ENCODE measurements around the gene PARD3B.

Gene PARD3B

DNA sequence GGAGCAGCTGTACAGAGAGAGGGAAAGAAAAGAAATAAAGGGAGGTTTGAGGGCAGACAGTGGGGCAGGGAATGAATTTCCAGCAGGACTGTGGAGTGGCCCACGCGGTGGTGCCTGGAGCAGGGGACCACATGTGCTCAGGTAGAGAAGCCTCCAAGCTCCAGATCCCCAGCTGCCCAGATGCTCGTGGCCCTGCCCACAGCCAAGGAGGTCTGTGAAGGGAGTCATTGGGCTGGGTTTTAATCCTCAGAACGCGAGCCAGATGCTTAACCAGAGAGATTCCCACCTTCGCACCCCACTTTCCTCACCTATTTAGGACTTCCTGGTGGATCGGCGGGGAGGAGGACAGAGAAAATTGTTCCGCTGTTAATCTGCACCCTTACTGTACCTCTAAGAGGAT, 369.4 kb downstream of the PARD3B start:
- no peak overlapping the region for H3K27ac ChIP-seq (ENCODE audit: low read depth, low read length)
- H3K4me1 ChIP-seq (ENCODE audit: control insufficient read depth, insufficient read depth, low read length) = no peaks in the 10 kb centered on the region
- H3K9me3 ChIP-seq (ENCODE audit: control insufficient read depth, insufficient read depth, low read length) = no peaks in the 10 kb centered on the region
- no peaks in the 10 kb centered on the region for H3K27me3 ChIP-seq (ENCODE audit: control insufficient read depth, insufficient read depth, low read length)
- H3K9ac ChIP-seq (ENCODE audit: low read depth, low read length) = no peak overlapping the region
- no peak overlapping the region for H3K4me3 ChIP-seq (ENCODE audit: low read depth, low read length)
- no peaks in the 10 kb centered on the region for H3K36me3 ChIP-seq (ENCODE audit: control insufficient read depth, insufficient read depth, low read length)

DNA sequence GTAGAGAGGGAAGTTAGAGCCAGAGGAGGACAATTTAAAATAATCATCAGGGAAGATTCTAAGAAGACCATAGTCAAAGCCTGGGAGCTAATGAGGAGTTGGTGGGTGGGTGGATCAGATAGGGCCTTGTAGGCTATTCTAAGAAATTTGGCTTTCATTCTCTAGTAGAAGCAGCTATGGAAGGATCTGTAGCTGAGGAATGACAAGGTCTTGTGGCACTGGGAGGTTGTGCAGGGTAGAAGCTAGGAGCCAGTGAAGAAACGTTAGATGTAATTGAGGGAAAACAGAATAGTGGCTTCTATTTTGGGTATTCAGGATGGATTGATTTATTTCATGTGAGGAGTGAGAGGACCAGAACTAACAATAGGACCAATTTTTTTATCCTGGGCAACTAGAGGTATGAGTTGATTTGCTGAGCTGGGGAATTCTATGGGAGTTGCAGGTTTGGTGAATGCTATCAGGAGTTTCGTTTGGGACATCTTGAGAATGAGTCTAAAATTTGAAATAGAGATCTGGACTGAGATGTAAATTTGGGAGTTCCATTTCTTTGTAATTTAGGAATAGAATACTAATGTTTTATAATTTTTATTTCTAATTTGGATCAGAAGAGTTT, 371.9 kb downstream of the PARD3B start:
- no peak overlapping the region for H3K4me3 ChIP-seq (ENCODE audit: low read depth, low read length)

DNA sequence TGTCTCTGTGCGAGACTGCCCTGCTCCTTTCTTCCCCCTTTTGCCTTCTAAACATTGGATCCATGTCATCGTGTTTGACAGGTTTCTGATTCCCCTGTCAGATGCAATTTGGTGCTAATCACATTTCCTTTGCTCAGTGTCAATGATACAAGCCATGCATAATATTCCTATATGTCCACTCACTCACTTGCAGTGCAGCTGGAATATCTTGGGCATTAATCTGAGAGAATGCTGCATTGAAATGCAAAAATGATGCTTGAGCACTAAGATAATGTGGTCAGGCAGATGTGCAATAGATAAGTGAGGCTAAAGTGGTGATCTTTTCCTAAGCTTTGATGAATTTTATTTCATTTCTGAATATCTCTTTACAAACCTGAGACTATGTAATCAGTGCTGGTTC, 375.5 kb downstream of the PARD3B start:
- H3K4me1 ChIP-seq (ENCODE audit: control insufficient read depth, insufficient read depth, low read length) = peaks cover 4% of the 10 kb centered on the region; the same call in 1 of the 2 replicates
- no peaks in the 10 kb centered on the region for H3K9me3 ChIP-seq (ENCODE audit: control insufficient read depth, insufficient read depth, low read length)
- H3K27me3 ChIP-seq (ENCODE audit: control insufficient read depth, insufficient read depth, low read length) = no peaks in the 10 kb centered on the region
- H3K9ac ChIP-seq (ENCODE audit: low read depth, low read length) = no peak overlapping the region
- H3K4me3 ChIP-seq (ENCODE audit: low read depth, low read length) = no peak overlapping the region
- no peak overlapping the region for H3K27ac ChIP-seq (ENCODE audit: low read depth, low read length)
- H3K36me3 ChIP-seq (ENCODE audit: control insufficient read depth, insufficient read depth, low read length) = no peaks in the 10 kb centered on the region

More for the DNA sequence above, 371.9 kb downstream of the PARD3B start:
- Histone ChIP-seq H3K9ac (ENCODE audit: low read depth, low read length) (no peak overlapping the region), H3K27me3 (ENCODE audit: control insufficient read depth, insufficient read depth, low read length) (no peaks in the 10 kb centered on the region), H3K36me3 (ENCODE audit: control insufficient read depth, insufficient read depth, low read length) (no peaks in the 10 kb centered on the region), H3K9me3 (ENCODE audit: control insufficient read depth, insufficient read depth, low read length) (no peaks in the 10 kb centered on the region), H3K4me1 (ENCODE audit: control insufficient read depth, insufficient read depth, low read length) (peaks cover 4% of the 10 kb centered on the region; the same call in 1 of the 2 replicates), H3K27ac (ENCODE audit: low read depth, low read length) (no peak overlapping the region)

DNA sequence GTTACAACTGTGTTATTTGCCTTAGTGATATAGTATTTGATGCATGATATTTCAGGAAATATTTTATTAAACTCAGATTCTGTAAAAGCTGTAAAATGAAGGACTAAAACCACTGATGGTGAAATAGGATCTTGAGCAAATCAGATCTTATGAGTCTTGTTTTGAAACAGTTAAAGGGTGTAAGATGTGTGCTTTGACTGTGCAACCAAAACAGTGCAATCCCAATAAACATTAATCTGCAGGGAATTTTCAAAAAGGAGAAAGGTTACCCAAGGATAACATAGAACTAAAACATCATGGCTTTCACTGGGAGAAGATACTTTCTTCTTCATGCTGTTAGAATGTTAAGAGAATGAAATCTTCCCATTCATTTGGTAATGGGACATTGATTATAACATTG, 378.7 kb downstream of the PARD3B start:
- H3K27me3 ChIP-seq (ENCODE audit: control insufficient read depth, insufficient read depth, low read length) = no peaks in the 10 kb centered on the region
- H3K9me3 ChIP-seq (ENCODE audit: control insufficient read depth, insufficient read depth, low read length) = no peaks in the 10 kb centered on the region
- no peak overlapping the region for H3K4me3 ChIP-seq (ENCODE audit: low read depth, low read length)
- no peak overlapping the region for H3K9ac ChIP-seq (ENCODE audit: low read depth, low read length)
- no peaks in the 10 kb centered on the region for H3K36me3 ChIP-seq (ENCODE audit: control insufficient read depth, insufficient read depth, low read length)
- peaks cover 4% of the 10 kb centered on the region; the same call in 1 of the 2 replicates for H3K4me1 ChIP-seq (ENCODE audit: control insufficient read depth, insufficient read depth, low read length)
- H3K27ac ChIP-seq (ENCODE audit: low read depth, low read length) = no peak overlapping the region

DNA sequence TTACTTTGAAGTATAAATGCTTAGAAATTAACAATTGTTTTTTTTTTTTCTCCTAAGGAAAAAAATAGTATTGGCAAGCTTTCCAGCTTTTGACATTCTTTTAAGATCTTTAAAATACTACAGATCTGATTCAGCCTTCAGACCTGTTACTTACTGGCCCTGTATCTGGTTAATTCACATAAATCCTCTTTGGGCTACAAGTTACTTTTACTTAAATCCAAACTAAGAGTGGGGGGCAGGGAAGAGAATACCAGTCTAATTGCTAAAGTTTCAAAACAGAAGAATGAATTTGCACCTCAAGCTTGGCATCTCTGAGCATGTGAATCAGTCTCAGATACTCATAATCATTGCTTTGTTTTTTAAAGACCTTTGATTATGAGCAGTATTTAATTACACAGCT, 386.3 kb downstream of the PARD3B start:
- Histone ChIP-seq H3K4me3 (ENCODE audit: low read depth, low read length) (no peak overlapping the region), H3K9ac (ENCODE audit: low read depth, low read length) (no peak overlapping the region)

DNA sequence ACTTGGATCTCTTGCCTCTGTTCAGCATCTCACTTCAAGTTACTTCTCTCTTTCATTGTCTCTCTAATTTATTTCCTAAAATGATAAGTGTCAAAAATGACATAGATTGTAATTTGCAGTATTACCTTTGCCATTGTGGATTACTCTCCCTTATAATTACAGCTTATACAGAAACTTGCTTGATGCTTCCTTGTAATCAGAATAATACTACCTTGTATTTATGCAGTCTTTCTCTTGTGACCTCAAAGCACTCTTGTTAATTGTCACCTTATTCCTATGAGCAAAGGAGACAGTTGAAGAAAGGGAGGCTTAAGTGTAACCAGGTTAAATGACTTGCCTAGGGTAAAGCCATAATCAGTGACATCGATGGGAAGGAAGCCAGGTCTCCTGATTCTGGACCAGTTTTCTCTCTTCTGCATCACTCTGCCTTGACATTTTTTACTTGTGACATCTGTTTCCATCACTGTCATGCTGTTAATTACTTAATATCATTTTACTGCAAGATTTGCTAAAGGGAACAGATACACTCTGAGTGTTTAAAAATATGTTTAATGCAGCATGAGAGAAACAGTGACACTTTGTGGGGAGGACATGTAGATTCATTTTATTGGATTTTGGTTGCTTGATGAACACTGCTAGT, 388.6 kb downstream of the PARD3B start:
- H3K9me3 ChIP-seq (ENCODE audit: control insufficient read depth, insufficient read depth, low read length) = no peaks in the 10 kb centered on the region
- no peak overlapping the region for H3K4me3 ChIP-seq (ENCODE audit: low read depth, low read length)
- no peaks in the 10 kb centered on the region for H3K4me1 ChIP-seq (ENCODE audit: control insufficient read depth, insufficient read depth, low read length)
- H3K27me3 ChIP-seq (ENCODE audit: control insufficient read depth, insufficient read depth, low read length) = no peaks in the 10 kb centered on the region
- H3K36me3 ChIP-seq (ENCODE audit: control insufficient read depth, insufficient read depth, low read length) = no peaks in the 10 kb centered on the region
- H3K9ac ChIP-seq (ENCODE audit: low read depth, low read length) = no peak overlapping the region
- no peak overlapping the region for H3K27ac ChIP-seq (ENCODE audit: low read depth, low read length)

More for the DNA sequence above, 386.3 kb downstream of the PARD3B start:
- no peaks in the 10 kb centered on the region for H3K4me1 ChIP-seq (ENCODE audit: control insufficient read depth, insufficient read depth, low read length)
- no peaks in the 10 kb centered on the region for H3K27me3 ChIP-seq (ENCODE audit: control insufficient read depth, insufficient read depth, low read length)
- no peaks in the 10 kb centered on the region for H3K9me3 ChIP-seq (ENCODE audit: control insufficient read depth, insufficient read depth, low read length)
- no peaks in the 10 kb centered on the region for H3K36me3 ChIP-seq (ENCODE audit: control insufficient read depth, insufficient read depth, low read length)
- H3K27ac ChIP-seq (ENCODE audit: low read depth, low read length) = no peak overlapping the region

DNA sequence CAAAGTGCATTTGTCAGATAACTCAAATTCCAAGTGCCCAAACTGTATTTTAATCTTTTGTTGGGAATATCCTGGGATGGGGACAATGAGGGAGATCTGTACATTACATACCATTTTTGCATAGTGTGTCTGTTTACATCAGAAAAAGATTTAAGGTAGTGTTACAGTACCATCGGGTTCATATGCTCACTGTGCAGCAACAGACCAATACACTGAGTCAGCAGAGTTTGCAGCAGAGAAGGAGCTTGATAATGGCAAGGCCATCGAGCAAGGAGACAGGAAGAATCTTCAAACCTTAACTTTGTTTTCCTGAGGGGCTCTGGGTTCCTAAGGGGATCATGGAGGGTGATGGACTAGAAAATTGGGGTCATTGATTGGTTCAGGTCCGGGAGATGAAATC, 399.7 kb downstream of the PARD3B start:
- no peaks in the 10 kb centered on the region for H3K4me1 ChIP-seq (ENCODE audit: control insufficient read depth, insufficient read depth, low read length)
- H3K27ac ChIP-seq (ENCODE audit: low read depth, low read length) = no peak overlapping the region
- H3K4me3 ChIP-seq (ENCODE audit: low read depth, low read length) = no peak overlapping the region
- no peaks in the 10 kb centered on the region for H3K36me3 ChIP-seq (ENCODE audit: control insufficient read depth, insufficient read depth, low read length)
- no peaks in the 10 kb centered on the region for H3K27me3 ChIP-seq (ENCODE audit: control insufficient read depth, insufficient read depth, low read length)
- H3K9ac ChIP-seq (ENCODE audit: low read depth, low read length) = no peak overlapping the region
- H3K9me3 ChIP-seq (ENCODE audit: control insufficient read depth, insufficient read depth, low read length) = no peaks in the 10 kb centered on the region

DNA sequence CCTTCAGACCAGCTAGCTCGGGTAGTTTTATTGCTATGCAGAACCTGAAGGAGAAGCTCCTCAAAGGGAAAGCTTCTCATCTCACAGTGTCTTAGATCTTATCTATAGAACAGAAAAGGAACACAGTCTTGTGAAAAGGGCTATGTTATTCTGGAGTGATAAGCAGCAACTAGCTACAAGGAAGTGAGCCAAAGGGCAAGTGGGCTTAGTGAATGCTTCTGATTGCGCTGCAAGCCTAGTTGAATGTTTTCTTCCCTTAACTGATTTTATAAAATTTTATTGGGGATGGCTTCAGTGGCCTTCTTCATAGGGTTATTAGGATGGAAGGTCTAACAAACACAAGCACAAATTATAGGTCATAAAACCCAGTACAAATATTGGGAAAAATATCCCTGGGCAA, 400.1 kb downstream of the PARD3B start:
- no peak overlapping the region for H3K4me3 ChIP-seq (ENCODE audit: low read depth, low read length)
- H3K27ac ChIP-seq (ENCODE audit: low read depth, low read length) = no peak overlapping the region
- no peak overlapping the region for H3K9ac ChIP-seq (ENCODE audit: low read depth, low read length)
- H3K4me1 ChIP-seq (ENCODE audit: control insufficient read depth, insufficient read depth, low read length) = no peaks in the 10 kb centered on the region
- no peaks in the 10 kb centered on the region for H3K36me3 ChIP-seq (ENCODE audit: control insufficient read depth, insufficient read depth, low read length)
- no peaks in the 10 kb centered on the region for H3K9me3 ChIP-seq (ENCODE audit: control insufficient read depth, insufficient read depth, low read length)
- H3K27me3 ChIP-seq (ENCODE audit: control insufficient read depth, insufficient read depth, low read length) = no peaks in the 10 kb centered on the region

DNA sequence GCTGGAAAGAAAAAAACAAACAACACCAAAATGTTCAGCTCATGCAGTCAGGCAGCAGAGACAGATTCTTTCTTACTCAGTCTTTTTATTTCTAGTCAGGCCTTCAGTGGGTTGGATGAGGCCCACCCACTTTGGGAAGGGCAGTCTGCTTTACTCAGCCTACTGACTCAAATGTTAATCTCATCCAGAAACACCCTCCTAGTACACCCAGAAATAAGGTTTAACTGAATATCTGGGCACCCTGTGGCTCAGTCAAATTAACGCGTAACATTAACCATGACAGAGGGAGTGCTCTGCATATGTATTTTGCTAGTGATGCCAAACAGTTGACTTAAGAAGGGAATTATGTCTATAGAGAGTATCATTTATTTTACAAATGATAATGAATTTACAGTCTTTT, 401.6 kb downstream of the PARD3B start:
- H3K36me3 ChIP-seq (ENCODE audit: control insufficient read depth, insufficient read depth, low read length) = no peaks in the 10 kb centered on the region
- no peak overlapping the region for H3K27ac ChIP-seq (ENCODE audit: low read depth, low read length)

DNA sequence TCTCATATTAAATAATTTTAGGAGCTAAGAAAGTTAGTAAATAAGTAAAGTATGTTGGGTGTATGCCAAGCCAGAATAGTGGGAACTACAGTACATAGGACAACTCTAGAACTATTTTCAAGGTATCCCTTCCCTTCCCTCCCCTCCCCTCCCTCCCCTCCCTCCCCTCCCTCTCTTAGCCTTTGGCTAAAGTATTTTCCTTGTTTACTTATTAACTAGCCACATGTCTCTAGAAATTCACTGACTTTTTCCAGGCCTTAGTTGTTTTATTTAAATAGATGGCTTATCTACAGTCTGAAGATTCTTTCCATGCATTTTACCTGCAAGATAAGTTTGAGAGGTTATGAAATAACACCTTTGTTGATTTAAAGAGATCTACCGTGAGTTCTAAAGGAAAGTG, 402.1 kb downstream of the PARD3B start:
- Histone ChIP-seq H3K27ac (ENCODE audit: low read depth, low read length) (no peak overlapping the region), H3K36me3 (ENCODE audit: control insufficient read depth, insufficient read depth, low read length) (no peaks in the 10 kb centered on the region), H3K27me3 (ENCODE audit: control insufficient read depth, insufficient read depth, low read length) (no peaks in the 10 kb centered on the region), H3K4me3 (ENCODE audit: low read depth, low read length) (no peak overlapping the region), H3K4me1 (ENCODE audit: control insufficient read depth, insufficient read depth, low read length) (no peaks in the 10 kb centered on the region), H3K9me3 (ENCODE audit: control insufficient read depth, insufficient read depth, low read length) (no peaks in the 10 kb centered on the region), H3K9ac (ENCODE audit: low read depth, low read length) (no peak overlapping the region)

More for the DNA sequence above, 401.6 kb downstream of the PARD3B start:
- no peak overlapping the region for H3K4me3 ChIP-seq (ENCODE audit: low read depth, low read length)
- H3K27me3 ChIP-seq (ENCODE audit: control insufficient read depth, insufficient read depth, low read length) = no peaks in the 10 kb centered on the region
- H3K9me3 ChIP-seq (ENCODE audit: control insufficient read depth, insufficient read depth, low read length) = no peaks in the 10 kb centered on the region
- H3K9ac ChIP-seq (ENCODE audit: low read depth, low read length) = no peak overlapping the region
- no peaks in the 10 kb centered on the region for H3K4me1 ChIP-seq (ENCODE audit: control insufficient read depth, insufficient read depth, low read length)

DNA sequence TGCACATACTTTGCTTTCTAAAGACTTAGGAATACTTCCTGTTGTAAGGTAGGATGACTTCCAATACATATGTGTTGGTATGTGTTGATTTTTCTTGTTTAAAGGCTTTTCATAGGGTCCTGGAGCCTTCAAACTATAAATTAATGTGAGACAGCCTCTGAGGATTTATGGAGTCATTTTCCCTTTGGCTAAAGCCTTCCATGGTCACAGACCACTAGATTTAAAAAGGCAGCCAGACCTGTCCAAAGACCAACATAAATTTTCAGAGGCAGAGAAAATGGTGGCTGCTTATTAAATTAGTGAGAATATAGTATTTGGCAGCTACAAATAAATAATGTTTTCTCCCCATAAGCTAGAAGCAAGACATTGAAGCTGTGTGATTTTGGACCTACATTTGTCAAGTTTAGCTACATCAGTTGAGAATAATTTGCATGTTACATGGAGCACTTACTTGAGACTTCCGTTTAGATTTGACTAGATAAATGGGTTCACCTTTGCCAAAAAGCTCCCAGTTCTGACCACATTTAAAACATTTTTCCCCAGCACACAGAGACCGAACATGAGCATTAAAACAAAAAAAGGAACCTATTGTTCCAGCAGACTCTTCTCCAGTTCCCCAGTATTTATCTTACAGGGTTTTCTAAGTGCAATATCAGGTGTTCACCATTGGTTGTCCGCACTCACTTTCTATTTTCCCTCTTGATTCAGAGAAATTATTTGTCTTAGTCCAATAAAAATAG, 402.9 kb downstream of the PARD3B start:
- Histone ChIP-seq H3K9me3 (ENCODE audit: control insufficient read depth, insufficient read depth, low read length) (no peaks in the 10 kb centered on the region), H3K27ac (ENCODE audit: low read depth, low read length) (no peak overlapping the region), H3K4me3 (ENCODE audit: low read depth, low read length) (no peak overlapping the region)

More for the DNA sequence above, 402.9 kb downstream of the PARD3B start:
- no peak overlapping the region for H3K9ac ChIP-seq (ENCODE audit: low read depth, low read length)
- no peaks in the 10 kb centered on the region for H3K36me3 ChIP-seq (ENCODE audit: control insufficient read depth, insufficient read depth, low read length)
- H3K27me3 ChIP-seq (ENCODE audit: control insufficient read depth, insufficient read depth, low read length) = no peaks in the 10 kb centered on the region
- H3K4me1 ChIP-seq (ENCODE audit: control insufficient read depth, insufficient read depth, low read length) = no peaks in the 10 kb centered on the region

Measured in HUES48 (cell line).